Natural killer cell treated with Interleukin-12 subunit alpha and Interleukin-12 subunit beta and Interleukin-15 and Interleukin-18, amount 100 ng/mL, for 72 hours (primary cell): Measurements from ENCODE around the gene AVPI1. TPM values are rescaled to one million over a fixed set of nuclear protein-coding genes. Genes with fewer than 3 reads are reported as not detected.
A peak's percentile ranks its signal among the peaks of the same experiment; 100 is the strongest.

Source experiments
- ATAC-seq, 2 donors: fragments of 150-1000 bp; cut with Tn5 transposase in 1 of 2; sonication (Bioruptor Pico), chemical (Tn5 transposase) in 1 of 2; 2 replicates each; pipeline ENCODE4 v1.10.0; 2021
- DNase-seq: peaks from one replicate; pipeline ENCODE4 v3.0.0; 2022; ENCODE audit warnings: low spot score
- H3K27ac Mint-ChIP-seq, 2 donors: 1 replicate in 1 of 2; 2 replicates in 1 of 2; pipeline ENCODE4 v1.8.0; 2022; ENCODE audit warnings: mixed read lengths in 2 of 2, mild to moderate bottlenecking in 1 of 2, moderate library complexity in 1 of 2
- H3K27me3 Mint-ChIP-seq, 2 donors: 1 replicate in 1 of 2; 2 replicates in 1 of 2; pipeline ENCODE4 v1.8.0; 2022; ENCODE audit warnings: mixed read lengths in 2 of 2
- H3K36me3 Mint-ChIP-seq: one replicate; pipeline ENCODE4 v1.8.0; 2022; ENCODE audit warnings: mixed read lengths
- H3K4me1 Mint-ChIP-seq, 2 donors: 1 replicate in 1 of 2; 2 replicates in 1 of 2; pipeline ENCODE4 v1.8.0; 2022; ENCODE audit warnings: low read depth in 2 of 2, mixed read lengths in 2 of 2, mild to moderate bottlenecking in 1 of 2
- H3K4me3 Mint-ChIP-seq: one replicate; pipeline ENCODE4 v1.8.0; 2022; ENCODE audit warnings: mixed read lengths
- H3K9me3 Mint-ChIP-seq: 2 replicates; pipeline ENCODE4 v1.8.0; 2022; ENCODE audit warnings: mixed read lengths
- total RNA-seq, 2 donors: library from RNA; stranded (reverse); gene quantifications; one replicate each; pipeline ENCODE4 v1.2.3, GENCODE V29; 2022

AVPI1 gene
- under 1 TPM; 0.45 to 0.89 TPM for total RNA-seq

GRCh38 chr10:97686962-97687784 lies at the start of gene AVPI1:
AVPI1 (minus strand) TSS chr10:97687241; CDS start chr10:97679905, 7,336 bp downstream.
- H3K27ac Mint-ChIP-seq = peak within 1 kb of the TSS in 1 of 2 donors; percentile 71
- H3K36me3 Mint-ChIP-seq = no peaks in the 10 kb centered on the region
- peak within 1 kb of the TSS; percentile 78 for H3K4me3 Mint-ChIP-seq
- no peaks in the 10 kb centered on the region for H3K27me3 Mint-ChIP-seq
- H3K4me1 Mint-ChIP-seq = peaks cover 9 to 10% of the 10 kb centered on the region in 2 donors
- DNase-seq (peak; percentile 98), ATAC-seq (peak; percentile 97)
- no peaks in the 10 kb centered on the region for H3K9me3 Mint-ChIP-seq

- peak in 1 of 2 donors; percentile 20 for ATAC-seq
- H3K9me3 Mint-ChIP-seq = peaks cover 4% of the 10 kb centered on the region
- DNase-seq = no peak
- H3K4me3 Mint-ChIP-seq = peak overlapping the region; percentile 98
- H3K4me1 Mint-ChIP-seq = peaks cover 42 to 46% of the 10 kb centered on the region in 2 donors
- H3K27ac Mint-ChIP-seq = peak overlapping the region; percentile 91 to 96
- H3K27me3 Mint-ChIP-seq = peaks cover 0 to 2% of the 10 kb centered on the region in 2 donors
- H3K36me3 Mint-ChIP-seq = peaks cover 22% of the 10 kb centered on the region
These were observed 49.4 kb upstream of the AVPI1 start for GRCh38 chr10:97736403-97736901.

- ATAC-seq = no peak
These were observed 47.0 kb upstream of the AVPI1 start for GRCh38 chr10:97734021-97734420.

GRCh38 chr10:97733256-97733655 lies 46.2 kb upstream of the AVPI1 start:
- peaks cover 4% of the 10 kb centered on the region for H3K9me3 Mint-ChIP-seq
- peaks cover 7% of the 10 kb centered on the region for H3K36me3 Mint-ChIP-seq
- peaks cover 20 to 24% of the 10 kb centered on the region in 2 donors for H3K4me1 Mint-ChIP-seq
- DNase-seq = no peak
- ATAC-seq = no peak
- H3K4me3 Mint-ChIP-seq = no peak overlapping the region
- H3K27ac Mint-ChIP-seq = no peak overlapping the region
- H3K27me3 Mint-ChIP-seq = peaks cover 7 to 8% of the 10 kb centered on the region in 2 donors

More at GRCh38 chr10:97734021-97734420, 47.0 kb upstream of the AVPI1 start:
- peaks cover 7% of the 10 kb centered on the region in 2 donors for H3K27me3 Mint-ChIP-seq
- H3K36me3 Mint-ChIP-seq = peaks cover 7% of the 10 kb centered on the region
- H3K4me3 Mint-ChIP-seq = no peak overlapping the region
- H3K9me3 Mint-ChIP-seq = peaks cover 4% of the 10 kb centered on the region
- peak; percentile 55 for DNase-seq
- H3K27ac Mint-ChIP-seq = no peak overlapping the region
- H3K4me1 Mint-ChIP-seq = peaks cover 24 to 28% of the 10 kb centered on the region in 2 donors

- Mint-ChIP-seq H3K36me3 (no peaks in the 10 kb centered on the region), H3K4me3 (no peak overlapping the region)
These were observed 45.0 kb upstream of the AVPI1 start for GRCh38 chr10:97732052-97732359.

GRCh38 chr10:97731346-97732051 lies 44.5 kb upstream of the AVPI1 start:
- H3K27me3 Mint-ChIP-seq = peaks cover 8% of the 10 kb centered on the region in 2 donors
- no peak overlapping the region for H3K27ac Mint-ChIP-seq
- H3K36me3 Mint-ChIP-seq = no peaks in the 10 kb centered on the region
- ATAC-seq (peak in 1 of 2 donors; percentile 51), DNase-seq (peak; percentile 57)
- H3K9me3 Mint-ChIP-seq = peaks cover 4% of the 10 kb centered on the region
- H3K4me1 Mint-ChIP-seq = peaks cover 8 to 10% of the 10 kb centered on the region in 2 donors
- H3K4me3 Mint-ChIP-seq = no peak overlapping the region

More at GRCh38 chr10:97732052-97732359, 45.0 kb upstream of the AVPI1 start:
- Mint-ChIP-seq H3K9me3 (peaks cover 4% of the 10 kb centered on the region), H3K4me1 (peaks cover 11 to 15% of the 10 kb centered on the region in 2 donors), H3K27ac (no peak overlapping the region), H3K27me3 (peaks cover 7 to 8% of the 10 kb centered on the region in 2 donors)
- ATAC-seq (no peak), DNase-seq (no peak)

GRCh38 chr10:97729014-97729413 lies 42.0 kb upstream of the AVPI1 start:
- ATAC-seq (no peak), DNase-seq (no peak)

GRCh38 chr10:97726636-97727178 lies 39.7 kb upstream of the AVPI1 start:
- H3K27ac Mint-ChIP-seq = no peak overlapping the region
- no peaks in the 10 kb centered on the region for H3K9me3 Mint-ChIP-seq
- peaks cover 17 to 31% of the 10 kb centered on the region in 2 donors for H3K27me3 Mint-ChIP-seq
- H3K36me3 Mint-ChIP-seq = no peaks in the 10 kb centered on the region
- DNase-seq = peak; percentile 51
- ATAC-seq = no peak
- no peaks in the 10 kb centered on the region for H3K4me1 Mint-ChIP-seq
- H3K4me3 Mint-ChIP-seq = no peak overlapping the region

More at GRCh38 chr10:97729014-97729413, 42.0 kb upstream of the AVPI1 start:
- Mint-ChIP-seq H3K36me3 (no peaks in the 10 kb centered on the region), H3K27ac (no peak overlapping the region), H3K4me3 (no peak overlapping the region), H3K9me3 (no peaks in the 10 kb centered on the region), H3K27me3 (peaks cover 17 to 31% of the 10 kb centered on the region in 2 donors), H3K4me1 (no peaks in the 10 kb centered on the region)

- Mint-ChIP-seq H3K27me3 (peaks cover 15 to 24% of the 10 kb centered on the region in 2 donors), H3K9me3 (no peaks in the 10 kb centered on the region), H3K4me1 (no peaks in the 10 kb centered on the region), H3K27ac (no peak overlapping the region), H3K4me3 (no peak overlapping the region), H3K36me3 (no peaks in the 10 kb centered on the region)
- ATAC-seq (peak in 1 of 2 donors; percentile 43), DNase-seq (peak; percentile 26)
These were observed 37.4 kb upstream of the AVPI1 start for GRCh38 chr10:97724341-97724941.

GRCh38 chr10:97723001-97723400 lies 36.0 kb upstream of the AVPI1 start:
- no peak for DNase-seq
- H3K27me3 Mint-ChIP-seq = peaks cover 18 to 34% of the 10 kb centered on the region in 2 donors
- ATAC-seq = no peak
- no peaks in the 10 kb centered on the region for H3K36me3 Mint-ChIP-seq
- H3K4me3 Mint-ChIP-seq = no peak overlapping the region
- no peaks in the 10 kb centered on the region for H3K9me3 Mint-ChIP-seq
- no peak overlapping the region for H3K27ac Mint-ChIP-seq
- no peaks in the 10 kb centered on the region for H3K4me1 Mint-ChIP-seq

- H3K27me3 Mint-ChIP-seq = peaks cover 19 to 38% of the 10 kb centered on the region in 2 donors
- H3K27ac Mint-ChIP-seq = no peak overlapping the region
- no peak overlapping the region for H3K4me3 Mint-ChIP-seq
- H3K9me3 Mint-ChIP-seq = no peaks in the 10 kb centered on the region
- no peaks in the 10 kb centered on the region for H3K4me1 Mint-ChIP-seq
- ATAC-seq (peak in 1 of 2 donors; percentile 45), DNase-seq (peak; percentile 26)
- H3K36me3 Mint-ChIP-seq = no peaks in the 10 kb centered on the region
These were observed 35.1 kb upstream of the AVPI1 start for GRCh38 chr10:97721871-97722780.

GRCh38 chr10:97719602-97720001 lies 32.6 kb upstream of the AVPI1 start:
- Mint-ChIP-seq H3K9me3 (no peaks in the 10 kb centered on the region), H3K27me3 (peaks cover 18 to 34% of the 10 kb centered on the region in 2 donors), H3K4me3 (no peak overlapping the region), H3K4me1 (no peaks in the 10 kb centered on the region), H3K27ac (no peak overlapping the region), H3K36me3 (no peaks in the 10 kb centered on the region)
- ATAC-seq = no peak
- peak; percentile 56 for DNase-seq
